DLD1 (cell line): ENCODE results near the gene PDE1C.
"Not testable (repeated sequence)": the region's sequence is repeated elsewhere in the genome, so short reads cannot be mapped to it uniquely, and the experiment has no call there.

Experiments
- in situ Hi-C: cut with HindIII; loops from 2 replicates; pipeline ENCODE4 v1.10.0; 2017; ENCODE audit warnings: low sequenced_read_pairs

Gene PDE1C

GRCh38 chr7:31856337-31856736, 213.9 kb downstream of the PDE1C start:
- in situ Hi-C loops = no loop called here

GRCh38 chr7:31855530-31855929, 214.7 kb downstream of the PDE1C start:
- in situ Hi-C loops = no loop called here

- in situ Hi-C loops = no loop called here
Observed at GRCh38 chr7:31853380-31853779, 216.8 kb downstream of the PDE1C start.

GRCh38 chr7:31852462-31852861, 217.7 kb downstream of the PDE1C start:
- in situ Hi-C loops = no loop called here

GRCh38 chr7:31851119-31851518, 219.1 kb downstream of the PDE1C start:
- in situ Hi-C loops = no loop called here

GRCh38 chr7:31850601-31851000, 219.6 kb downstream of the PDE1C start:
- in situ Hi-C loops = no loop called here

GRCh38 chr7:31850066-31850465, 220.1 kb downstream of the PDE1C start:
- in situ Hi-C loops = no loop called here

GRCh38 chr7:31835471-31835870, 234.7 kb downstream of the PDE1C start:
- in situ Hi-C loops = no loop called here

GRCh38 chr7:31833625-31834024, 236.6 kb downstream of the PDE1C start:
- in situ Hi-C loops = not testable (repeated sequence)

- in situ Hi-C loops = no loop called here
Observed at GRCh38 chr7:31828520-31828919, 241.7 kb downstream of the PDE1C start.

- in situ Hi-C loops = no loop called here
Observed at GRCh38 chr7:31825576-31825975, 244.6 kb downstream of the PDE1C start.

GRCh38 chr7:31819031-31819430, 251.2 kb downstream of the PDE1C start:
- in situ Hi-C loops = no loop called here

- in situ Hi-C loops = no loop called here
Observed at GRCh38 chr7:31816810-31817209, 253.4 kb downstream of the PDE1C start.

- in situ Hi-C loops = no loop called here
Observed at GRCh38 chr7:31815796-31816195, 254.4 kb downstream of the PDE1C start.

GRCh38 chr7:31814187-31814586, 256.0 kb downstream of the PDE1C start:
- in situ Hi-C loops = no loop called here

GRCh38 chr7:31811650-31812461, 258.4 kb downstream of the PDE1C start:
- in situ Hi-C loops = no loop called here

- in situ Hi-C loops = no loop called here
Observed at GRCh38 chr7:31805209-31805818, 264.9 kb downstream of the PDE1C start.

- in situ Hi-C loops = no loop called here
Observed at GRCh38 chr7:31796375-31796774, 273.8 kb downstream of the PDE1C start.

GRCh38 chr7:31794851-31795344, 275.3 kb downstream of the PDE1C start:
- in situ Hi-C loops = no loop called here

GRCh38 chr7:31791881-31792280, 278.3 kb downstream of the PDE1C start:
- in situ Hi-C loops = no loop called here

GRCh38 chr7:31788883-31789680, 281.1 kb downstream of the PDE1C start:
- in situ Hi-C loops = no loop called here
